NT2/D1 (cell line): ENCODE measurements around the gene ZNFX1.

Source experiments
- DNase-seq: peaks from one replicate; pipeline ENCODE4 v3.0.0-alpha.2; 2011; ENCODE audit warnings: low read depth, low spot score
- H3K27me3 ChIP-seq: 2 replicates; pipeline ENCODE4 v1.6.0; 2011; ENCODE audit warnings: mild to moderate bottlenecking; ENCODE audit not compliant: insufficient read length, insufficient read depth
- H3K36me3 ChIP-seq: 2 replicates; pipeline ENCODE4 v1.6.1; 2011; ENCODE audit warnings: mild to moderate bottlenecking, low read length, mixed read lengths; ENCODE audit not compliant: insufficient read depth, insufficient read length
- H3K4me1 ChIP-seq: 2 replicates; pipeline ENCODE4 v1.5.1; 2011; ENCODE audit not compliant: insufficient read depth, insufficient read length
- H3K4me3 ChIP-seq: 2 replicates; pipeline ENCODE4 v1.5.1; 2011; ENCODE audit warnings: low read depth; ENCODE audit not compliant: insufficient read length
- H3K9ac ChIP-seq: 2 replicates; pipeline ENCODE4 v1.6.0; 2011; ENCODE audit warnings: low read depth; ENCODE audit not compliant: insufficient read length
- H3K9me3 ChIP-seq: 2 replicates; pipeline ENCODE4 v1.5.1; 2011; ENCODE audit warnings: mild to moderate bottlenecking, low read length; ENCODE audit not compliant: insufficient read depth
- SUZ12 ChIP-seq: IDR thresholded peaks from 2 replicates; pipeline ENCODE4 v1.6.1; 2011; ENCODE audit not compliant: insufficient read length, insufficient read depth; ENCODE audit errors: extremely low read depth
- YY1 ChIP-seq: IDR thresholded peaks from 2 replicates; pipeline ENCODE4 v1.6.1; 2011; ENCODE audit not compliant: insufficient read length, insufficient read depth
- ZNF274 ChIP-seq: IDR thresholded peaks from 2 replicates; pipeline ENCODE4 v1.6.1; 2011; ENCODE audit warnings: mild to moderate bottlenecking, low read depth, low read length

The ZNFX1 gene

GRCh38 chr20:49286689-49287551, 9.1 kb upstream of the ZNFX1 start:
- Histone ChIP-seq H3K9me3 (peaks cover 96% of the 10 kb centered on the region), H3K9ac (no peak overlapping the region), H3K4me1 (no peaks in the 10 kb centered on the region), H3K36me3 (peaks cover 100% of the 10 kb centered on the region), H3K27me3 (no peaks in the 10 kb centered on the region), H3K4me3 (no peak overlapping the region)
- no peak for DNase-seq
- TF ChIP-seq ZNF274: no peak
- no peak for TF ChIP-seq YY1
- TF ChIP-seq SUZ12: no peak

- no peak for DNase-seq
- Histone ChIP-seq H3K9me3 (peaks cover 100% of the 10 kb centered on the region), H3K9ac (no peak overlapping the region), H3K4me3 (peak overlapping the region; percentile 20), H3K27me3 (no peaks in the 10 kb centered on the region), H3K36me3 (peaks cover 100% of the 10 kb centered on the region), H3K4me1 (no peaks in the 10 kb centered on the region)
- no peak for TF ChIP-seq ZNF274
- TF ChIP-seq SUZ12: no peak
- TF ChIP-seq YY1: no peak
Measured at GRCh38 chr20:49285813-49286494, 8.1 kb upstream of the ZNFX1 start.

GRCh38 chr20:49285233-49285668, 7.4 kb upstream of the ZNFX1 start:
- peaks cover 100% of the 10 kb centered on the region for H3K36me3 ChIP-seq
- peak overlapping the region; percentile 6 for H3K4me3 ChIP-seq
- no peaks in the 10 kb centered on the region for H3K4me1 ChIP-seq
- no peaks in the 10 kb centered on the region for H3K27me3 ChIP-seq
- peaks cover 100% of the 10 kb centered on the region for H3K9me3 ChIP-seq
- TF ChIP-seq YY1 (no peak), ZNF274 (no peak), SUZ12 (no peak)
- no peak for DNase-seq
- no peak overlapping the region for H3K9ac ChIP-seq

GRCh38 chr20:49284818-49285217, 7.0 kb upstream of the ZNFX1 start:
- H3K9me3 ChIP-seq: peaks cover 100% of the 10 kb centered on the region
- no peaks in the 10 kb centered on the region for H3K4me1 ChIP-seq
- peaks cover 100% of the 10 kb centered on the region for H3K36me3 ChIP-seq
- no peak overlapping the region for H3K9ac ChIP-seq
- no peaks in the 10 kb centered on the region for H3K27me3 ChIP-seq
- DNase-seq: no peak
- peak overlapping the region; percentile 6 for H3K4me3 ChIP-seq
- TF ChIP-seq SUZ12 (no peak), ZNF274 (no peak), YY1 (no peak)

GRCh38 chr20:49283703-49284625, 6.1 kb upstream of the ZNFX1 start:
- no peak overlapping the region for H3K9ac ChIP-seq
- DNase-seq: no peak

GRCh38 chr20:49283176-49283702, 5.4 kb upstream of the ZNFX1 start:
- no peak overlapping the region for H3K9ac ChIP-seq
- H3K9me3 ChIP-seq: peaks cover 94% of the 10 kb centered on the region
- H3K36me3 ChIP-seq: peaks cover 98% of the 10 kb centered on the region
- peak overlapping the region; percentile 98 for H3K4me3 ChIP-seq
- no peaks in the 10 kb centered on the region for H3K4me1 ChIP-seq
- DNase-seq: no peak
- H3K27me3 ChIP-seq: no peaks in the 10 kb centered on the region
- TF ChIP-seq ZNF274 (no peak), SUZ12 (no peak), YY1 (no peak)

More at GRCh38 chr20:49283703-49284625, 6.1 kb upstream of the ZNFX1 start:
- TF ChIP-seq ZNF274 (no peak), YY1 (no peak), SUZ12 (no peak)
- no peaks in the 10 kb centered on the region for H3K27me3 ChIP-seq
- H3K9me3 ChIP-seq: peaks cover 100% of the 10 kb centered on the region
- H3K4me1 ChIP-seq: no peaks in the 10 kb centered on the region
- H3K4me3 ChIP-seq: peak overlapping the region; percentile 98
- H3K36me3 ChIP-seq: peaks cover 100% of the 10 kb centered on the region
